Embryonic facial prominence (tissue), 1 donor: ENCODE data around the gene PIEZO1.

Experiments
- DNase-seq: peaks from one replicate; pipeline ENCODE4 v3.0.0-alpha.2; 2016; ENCODE audit errors: extremely low spot score

Gene PIEZO1

GRCh38 chr16:88701581-88702370 lies 83.2 kb downstream of the PIEZO1 start:
- no peak for DNase-seq

GRCh38 chr16:88700636-88701482 lies 84.2 kb downstream of the PIEZO1 start:
- no peak for DNase-seq

DNA sequence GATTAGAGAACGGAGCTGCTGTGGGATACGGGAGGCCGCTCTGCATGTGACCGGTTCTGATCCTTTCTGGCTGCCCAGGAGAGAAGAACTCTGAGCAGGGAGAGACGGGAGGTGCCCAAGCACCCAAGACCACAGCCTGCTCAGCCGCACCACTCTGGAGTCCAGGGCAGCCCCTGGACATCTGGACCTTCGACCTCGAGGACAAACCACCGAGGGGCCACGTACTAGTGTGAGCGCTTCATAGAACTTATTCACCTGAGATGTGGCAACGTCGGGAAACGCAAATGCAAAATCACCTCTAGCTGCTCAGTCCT lies 84.7 kb downstream of the PIEZO1 start:
- DNase-seq = no peak

DNA sequence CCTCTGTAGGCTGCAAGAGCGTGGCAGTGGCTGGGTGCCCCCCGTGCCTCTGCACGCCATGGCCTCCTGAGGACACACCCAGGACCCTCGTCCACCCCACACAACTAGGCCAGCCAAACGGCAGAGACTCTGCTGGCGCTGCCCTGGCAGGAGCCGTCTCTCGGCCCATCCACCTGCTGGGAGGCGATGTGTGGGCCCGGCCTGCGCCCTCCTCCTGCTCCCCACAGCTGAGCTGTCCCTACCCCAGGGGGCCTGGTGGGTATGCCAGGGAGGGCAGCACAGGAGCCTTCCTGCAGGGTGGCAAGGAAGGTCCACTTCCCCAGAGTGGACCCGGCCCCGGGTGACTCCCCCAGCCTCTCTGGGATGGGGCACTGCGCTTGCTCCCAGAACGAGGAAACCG lies 85.8 kb downstream of the PIEZO1 start:
- DNase-seq = no peak

DNA sequence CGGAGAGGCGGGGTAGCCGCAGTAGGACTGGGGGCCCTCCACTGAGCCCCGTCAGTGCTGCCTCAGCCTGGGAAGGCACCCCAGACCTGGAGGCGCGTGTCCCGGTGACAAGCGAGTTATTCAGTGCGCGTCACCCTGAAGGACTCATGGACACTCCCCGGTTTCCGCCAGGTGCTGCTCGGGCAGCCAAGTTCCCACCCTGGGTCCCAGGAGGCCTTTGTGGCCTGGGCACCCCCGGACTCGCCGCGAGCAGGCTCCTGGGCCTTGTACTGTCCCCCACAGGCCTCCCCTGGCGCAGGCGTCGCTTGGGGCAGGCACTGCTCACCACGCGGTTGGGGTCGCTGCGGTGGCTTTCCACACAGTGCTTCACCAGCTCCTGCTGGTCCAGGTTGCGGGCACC lies 86.4 kb downstream of the PIEZO1 start:
- DNase-seq = no peak

GRCh38 chr16:88697831-88698615 lies 87.0 kb downstream of the PIEZO1 start:
- DNase-seq = no peak

DNA sequence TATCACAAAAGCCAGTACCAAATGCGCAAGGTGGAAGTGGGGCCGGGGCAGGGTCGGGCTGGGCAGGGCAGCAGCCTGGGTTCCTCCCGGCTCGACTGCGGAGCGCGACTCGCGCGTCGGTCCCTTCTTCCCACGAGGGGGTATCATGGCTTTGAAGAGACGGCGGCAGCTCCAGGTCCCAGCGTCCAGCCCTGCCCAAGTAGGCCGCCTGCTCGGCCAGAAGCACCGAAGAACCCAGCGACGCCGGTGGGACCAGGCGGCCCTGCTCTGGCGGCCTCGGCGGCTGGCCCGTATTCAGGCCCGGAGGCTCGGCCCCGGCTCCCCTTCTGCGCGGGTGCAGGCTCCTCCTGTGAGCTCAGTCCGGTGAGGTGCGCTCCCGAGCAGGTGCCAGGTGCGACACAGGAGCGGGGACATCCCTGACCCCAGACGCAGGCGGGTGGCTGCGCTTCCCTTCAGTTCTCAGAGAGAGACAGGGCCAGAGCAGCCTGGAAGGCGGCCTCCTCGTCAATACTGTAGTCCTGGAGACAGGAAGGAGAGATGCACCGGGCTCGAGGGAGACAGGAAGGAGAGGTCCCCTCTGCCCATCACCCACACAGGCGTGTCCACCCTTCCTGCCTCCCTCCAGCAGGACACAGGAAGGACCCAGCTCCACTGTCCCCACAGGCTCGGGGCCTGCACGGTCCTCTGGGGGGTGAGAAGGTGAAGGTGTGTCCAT lies 87.7 kb downstream of the PIEZO1 start:
- no peak for DNase-seq

- no peak for DNase-seq
These were observed 88.6 kb downstream of the PIEZO1 start for GRCh38 chr16:88696441-88696840.

- no peak for DNase-seq
These were observed 89.3 kb downstream of the PIEZO1 start for GRCh38 chr16:88695753-88696152.

DNA sequence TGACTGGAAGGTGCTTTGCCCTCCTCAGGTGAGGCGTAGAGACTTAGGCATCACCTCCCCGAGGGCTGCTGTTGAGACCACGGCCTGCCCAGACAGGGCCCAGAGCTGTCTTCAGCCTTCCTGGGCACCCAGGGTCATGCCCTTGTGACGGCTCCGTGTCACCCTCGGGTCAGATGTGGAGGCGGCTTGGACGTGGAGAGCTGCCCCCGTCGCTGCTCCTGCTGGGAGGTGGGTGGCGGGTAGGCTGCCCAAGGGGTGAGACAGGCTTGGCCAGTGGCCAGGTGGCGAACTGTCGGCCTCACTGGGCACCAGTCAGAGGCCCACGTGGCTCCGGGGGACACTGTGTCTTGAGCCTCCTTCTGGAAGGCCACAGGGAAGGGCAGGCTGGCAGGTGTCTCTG lies 89.8 kb downstream of the PIEZO1 start:
- DNase-seq = no peak

DNA sequence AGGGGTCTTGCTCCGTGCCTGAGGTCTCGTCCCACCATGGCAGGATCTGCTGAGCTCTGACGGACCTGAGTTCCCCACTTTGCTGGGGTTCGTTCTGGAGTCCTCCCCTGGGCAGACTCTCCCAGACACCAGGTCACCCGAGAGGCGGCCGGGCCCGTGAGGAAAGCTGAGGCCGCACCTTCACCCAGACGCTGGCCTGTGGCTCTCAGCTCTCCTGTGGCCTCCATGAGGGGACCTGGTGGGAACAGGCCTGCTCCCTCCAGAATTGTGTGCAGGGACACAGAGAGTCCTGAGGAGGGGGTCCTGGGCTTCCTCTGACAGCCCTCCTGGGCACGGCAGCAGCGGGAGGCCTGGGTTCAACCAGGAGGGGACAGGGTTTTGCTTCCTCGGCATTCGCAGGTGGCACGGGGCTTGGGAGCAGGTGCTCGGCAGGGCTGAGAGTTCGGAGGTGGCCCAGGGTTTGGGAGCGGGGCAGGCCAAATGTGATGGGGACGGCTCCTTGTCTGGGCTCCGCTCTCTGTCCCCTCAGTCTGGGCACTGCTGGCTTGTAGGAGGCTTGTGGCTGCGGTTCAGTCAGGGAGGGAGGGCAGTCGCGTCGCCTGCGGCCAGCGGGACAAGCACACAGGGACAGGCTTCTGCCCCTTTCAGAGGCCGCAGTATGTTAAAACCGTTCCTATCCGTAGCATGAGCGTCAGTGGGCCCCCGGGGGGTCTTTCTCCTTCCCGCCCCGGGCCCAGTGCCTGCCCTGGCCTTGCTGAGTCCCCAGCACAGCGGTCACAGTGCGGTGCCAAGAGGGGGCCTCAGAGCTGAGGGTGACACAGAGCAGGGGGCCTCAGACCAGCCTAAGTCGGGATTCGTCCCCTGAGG lies 90.6 kb downstream of the PIEZO1 start:
- DNase-seq = no peak

GRCh38 chr16:88693420-88694177 lies 91.4 kb downstream of the PIEZO1 start:
- DNase-seq = no peak

DNA sequence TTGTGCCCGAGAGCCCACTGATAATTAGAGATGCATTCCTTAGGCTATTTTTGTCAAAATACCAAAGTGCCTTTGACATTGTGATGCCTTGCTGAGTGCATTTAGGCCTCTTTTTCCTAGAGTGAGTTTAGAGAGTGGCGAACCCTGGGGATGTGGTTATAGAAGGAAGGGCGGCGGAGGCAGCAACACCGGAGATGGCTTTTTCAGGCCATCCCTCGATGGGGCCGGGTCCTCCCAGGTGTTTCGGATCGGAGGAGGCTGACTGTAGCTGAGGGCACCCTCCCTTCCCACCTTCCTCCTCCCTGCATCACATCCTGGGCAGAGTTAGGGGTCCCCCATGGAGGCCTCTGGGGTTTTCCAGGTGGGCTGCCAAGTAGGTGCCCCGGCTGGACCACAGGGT lies 92.2 kb downstream of the PIEZO1 start:
- no peak for DNase-seq

DNA sequence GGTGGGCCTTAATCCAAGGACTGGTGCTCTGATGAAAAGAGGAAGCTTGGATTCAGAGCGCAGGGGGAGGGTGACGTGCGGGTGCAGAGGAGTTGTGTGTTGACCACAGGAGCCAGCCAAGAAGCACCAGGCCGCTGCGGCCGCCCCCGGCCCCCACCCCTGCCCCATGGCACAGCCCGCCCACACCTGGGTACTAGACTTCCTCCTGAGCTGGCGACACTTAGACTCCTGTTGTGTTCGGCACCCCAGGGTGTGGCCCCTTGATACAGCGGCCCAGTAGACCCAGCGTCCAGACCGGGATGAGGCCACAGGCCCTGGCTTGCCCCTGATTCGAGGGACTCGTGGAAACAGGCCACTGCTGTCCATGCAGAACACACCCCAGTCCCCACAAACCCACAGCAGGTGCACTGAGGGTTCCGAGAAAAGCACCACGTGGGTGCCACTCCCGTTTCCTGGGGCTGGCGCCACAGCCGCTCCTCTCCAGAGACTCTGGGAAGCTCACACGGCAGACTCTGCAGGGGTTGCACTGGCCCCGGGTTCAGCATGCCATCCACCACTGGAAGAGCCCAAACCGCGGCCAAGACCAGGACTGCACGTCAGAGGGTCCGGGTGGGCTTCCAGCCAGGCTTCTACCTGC lies 93.0 kb downstream of the PIEZO1 start:
- no peak for DNase-seq

DNA sequence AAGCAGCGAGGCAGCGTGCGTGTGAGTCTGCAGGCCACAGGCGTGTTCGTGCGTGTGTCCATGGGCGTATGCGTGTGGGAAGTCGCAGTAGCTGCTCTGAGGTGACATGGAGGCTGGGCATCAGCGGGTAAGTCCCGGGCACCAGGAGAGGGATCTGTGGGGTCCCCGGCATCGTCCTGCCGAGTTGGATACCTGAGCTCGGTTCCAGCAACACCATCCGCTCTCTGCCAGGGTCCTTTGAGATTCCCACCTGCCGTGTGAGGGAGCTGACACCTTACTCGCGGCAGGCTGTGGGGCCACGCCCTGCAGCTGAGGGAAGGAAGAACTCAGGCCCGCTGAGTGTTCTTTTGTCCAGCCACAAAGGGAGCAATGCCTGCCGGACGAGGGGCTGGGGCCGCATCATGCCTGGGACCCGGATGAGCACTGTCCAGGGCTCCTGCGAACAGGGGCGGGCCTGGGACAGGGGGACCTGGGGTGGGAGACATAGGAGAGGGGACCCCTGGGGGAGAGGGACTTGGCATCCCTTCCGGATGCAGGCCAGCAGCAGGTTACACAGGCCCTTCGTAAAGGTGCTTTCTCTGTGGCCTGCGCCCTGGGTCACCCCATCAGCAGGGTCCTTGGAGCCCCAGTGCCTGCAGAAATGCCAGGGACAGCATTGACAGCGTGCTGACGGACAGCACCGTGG lies 93.7 kb downstream of the PIEZO1 start:
- no peak for DNase-seq

DNA sequence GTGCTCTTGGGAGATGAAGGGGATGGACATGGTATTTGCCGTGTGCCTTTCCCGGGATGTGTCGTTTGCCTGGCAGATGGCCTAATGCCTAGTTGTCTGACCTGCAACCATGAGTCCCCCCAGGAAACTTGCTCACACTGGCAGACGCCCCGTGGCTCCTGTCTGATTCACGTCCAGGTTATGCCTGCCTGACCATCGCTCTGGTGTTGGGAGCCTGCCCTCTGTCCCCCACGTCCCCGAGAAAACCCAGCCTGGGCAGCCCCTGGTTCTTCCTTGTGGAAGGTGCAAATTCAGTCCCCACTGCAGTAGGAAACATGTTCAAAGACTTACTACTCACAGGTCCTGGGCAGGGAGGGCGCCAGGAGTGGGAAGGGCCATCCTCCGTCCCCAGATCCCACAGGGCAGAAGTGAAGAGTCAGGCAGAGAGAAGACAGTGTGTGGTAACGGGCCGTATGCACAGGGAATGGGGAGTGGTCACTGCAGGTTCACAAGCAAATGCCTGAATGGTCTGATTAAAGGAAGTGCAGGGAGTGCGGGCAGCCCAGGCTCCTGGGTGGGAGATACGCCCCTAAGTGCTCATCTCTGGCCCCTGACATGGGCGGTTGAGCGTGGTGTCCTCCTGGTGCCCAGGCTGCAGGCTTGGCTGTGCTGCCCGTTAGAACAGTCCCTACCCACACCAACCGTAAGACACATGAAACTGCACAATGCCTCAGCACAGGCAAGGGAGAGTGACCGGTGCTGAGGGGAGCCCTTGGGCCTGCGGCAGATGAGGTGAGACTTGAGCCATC lies 94.5 kb downstream of the PIEZO1 start:
- DNase-seq = no peak

DNA sequence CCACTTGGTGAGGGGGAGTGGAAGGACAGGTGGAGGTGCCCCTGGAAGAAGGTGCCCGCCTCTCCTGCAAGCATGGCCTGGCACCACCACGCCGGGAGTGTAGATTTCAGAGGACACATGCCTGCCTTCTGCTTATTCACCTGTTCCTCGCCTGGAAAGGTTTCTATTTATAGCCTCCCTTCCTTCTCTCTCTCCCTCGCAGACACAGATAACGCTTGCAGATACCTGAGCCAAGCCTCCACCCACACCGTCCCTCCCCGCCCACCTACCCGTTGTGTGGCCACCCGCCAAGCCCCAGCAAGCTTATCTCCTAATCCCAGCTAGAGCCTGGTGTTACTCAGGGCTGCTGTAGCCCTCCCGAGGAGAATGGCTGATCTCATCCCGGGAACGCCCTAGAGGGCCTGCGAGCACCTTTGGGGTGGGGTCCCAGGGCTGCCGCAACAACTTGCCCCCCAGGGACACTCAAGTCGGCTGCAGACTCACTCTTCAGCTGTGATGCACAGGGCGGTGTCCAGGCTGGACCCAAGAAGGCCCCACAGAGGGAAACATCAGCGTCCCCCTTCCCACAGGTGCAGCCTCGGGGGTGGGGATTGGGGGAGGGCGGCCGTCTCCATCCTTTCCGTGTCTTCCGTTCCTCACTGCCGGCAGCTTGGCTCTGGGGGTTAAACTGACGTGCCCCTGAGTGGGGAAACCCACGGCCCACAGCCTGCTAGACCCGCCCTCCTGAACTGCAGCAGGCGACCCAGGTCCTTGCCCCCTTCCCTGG lies 96.8 kb downstream of the PIEZO1 start:
- no peak for DNase-seq

GRCh38 chr16:88687676-88688012 lies 97.4 kb downstream of the PIEZO1 start:
- DNase-seq = no peak
